Stimulated activated CD8-positive, alpha-beta memory T cell treated with anti-CD3 and anti-CD28 coated beads, Interleukin-12 subunit alpha, Interleukin-12 subunit beta, amount 100 ng/mL, for 24 hours (primary cell): ENCODE measurements around the gene CASZ1.

Source experiments
- DNase-seq: peaks from one replicate; pipeline ENCODE4 v3.0.0-alpha.2; 2020; ENCODE audit errors: extremely low read depth

CASZ1 gene

GRCh38 chr1:10599194-10599861 lies 197.1 kb downstream of the CASZ1 start:
- no peak for DNase-seq

DNA sequence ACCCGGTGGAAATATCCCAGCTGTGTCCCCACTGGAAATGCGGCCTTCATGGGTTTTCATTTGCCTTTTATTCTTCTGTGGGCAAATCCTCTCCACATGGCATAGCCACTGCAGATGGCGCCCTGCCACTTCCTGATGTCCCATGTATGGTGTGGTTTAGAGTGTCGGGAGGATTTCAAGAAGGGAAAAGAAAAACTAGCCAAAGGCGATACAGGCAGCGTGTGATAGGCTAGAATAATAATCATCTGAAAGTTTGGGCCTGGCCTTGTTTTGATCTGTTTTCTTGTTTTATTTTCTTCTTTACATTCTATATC lies 198.1 kb downstream of the CASZ1 start:
- no peak for DNase-seq

GRCh38 chr1:10597492-10598388 lies 198.7 kb downstream of the CASZ1 start:
- DNase-seq = no peak

DNA sequence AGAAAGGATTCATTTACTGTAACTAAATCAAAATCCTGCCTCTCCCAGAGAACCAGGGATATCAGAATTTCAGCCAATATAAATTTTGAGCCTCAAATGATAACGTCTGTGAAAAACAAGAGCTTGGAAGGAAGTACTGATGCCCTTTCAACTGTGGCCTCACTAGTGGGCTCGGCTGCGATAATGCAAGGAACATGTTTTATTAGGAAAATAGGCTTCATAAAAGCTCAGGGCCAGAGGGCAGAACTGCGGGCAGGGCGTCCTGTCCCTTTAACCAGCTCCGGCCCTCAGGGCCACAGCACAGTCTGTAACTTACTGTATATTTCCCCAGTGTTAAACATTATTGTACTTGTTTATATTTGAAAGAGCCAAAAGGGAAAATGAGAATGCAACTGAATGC lies 199.7 kb downstream of the CASZ1 start:
- DNase-seq = no peak

DNA sequence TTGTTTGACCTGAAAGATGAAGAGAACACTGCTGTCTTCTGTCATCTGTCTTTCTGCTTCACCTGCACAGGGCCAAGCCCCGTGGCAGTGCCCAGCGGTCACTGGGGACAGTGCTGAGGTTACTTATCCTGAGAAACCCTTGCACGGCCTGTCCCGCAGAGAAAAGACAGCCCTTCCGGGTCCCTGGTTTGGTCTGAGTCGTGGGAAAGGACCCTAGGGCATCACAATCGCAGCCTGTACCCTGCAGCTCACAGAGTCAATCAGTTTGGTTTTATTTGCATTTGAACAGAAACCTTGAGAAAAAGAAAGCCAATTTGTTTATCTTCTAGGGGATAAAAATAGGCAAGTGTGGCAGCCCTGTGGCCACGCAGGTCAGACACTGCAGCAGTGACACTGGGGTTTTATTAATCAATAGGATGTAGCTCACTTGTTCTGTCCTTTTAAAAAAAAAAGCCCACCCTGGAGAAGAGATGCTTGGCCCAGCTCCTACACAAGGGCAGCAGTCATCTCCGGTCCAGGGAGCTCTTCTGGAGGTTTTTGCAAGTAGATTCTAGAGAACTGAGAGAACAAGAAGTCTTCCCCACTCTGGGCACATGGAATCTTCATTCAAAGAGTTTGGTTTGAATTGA lies 201.7 kb downstream of the CASZ1 start:
- DNase-seq = no peak

DNA sequence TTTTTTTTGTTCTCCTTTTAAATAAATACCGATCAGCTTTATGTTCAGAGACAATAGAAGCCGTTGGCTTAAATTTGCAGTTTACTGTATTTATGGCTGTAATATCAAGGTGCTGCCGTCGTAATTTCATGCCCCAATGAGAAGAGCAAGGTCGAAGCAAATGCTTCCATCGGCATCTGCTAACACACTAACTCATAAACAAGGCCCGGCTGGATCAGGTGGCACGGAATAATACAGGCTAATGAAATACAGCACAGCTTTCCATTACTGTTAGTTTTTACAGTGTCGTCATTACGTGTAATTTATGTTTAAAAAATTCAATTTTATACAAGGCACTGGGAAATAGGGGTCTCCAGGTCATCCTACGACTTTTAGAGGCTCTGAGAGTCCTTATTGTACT lies 202.7 kb downstream of the CASZ1 start:
- DNase-seq = no peak

- DNase-seq = no peak
Measured at GRCh38 chr1:10592373-10592772, 204.1 kb downstream of the CASZ1 start.

DNA sequence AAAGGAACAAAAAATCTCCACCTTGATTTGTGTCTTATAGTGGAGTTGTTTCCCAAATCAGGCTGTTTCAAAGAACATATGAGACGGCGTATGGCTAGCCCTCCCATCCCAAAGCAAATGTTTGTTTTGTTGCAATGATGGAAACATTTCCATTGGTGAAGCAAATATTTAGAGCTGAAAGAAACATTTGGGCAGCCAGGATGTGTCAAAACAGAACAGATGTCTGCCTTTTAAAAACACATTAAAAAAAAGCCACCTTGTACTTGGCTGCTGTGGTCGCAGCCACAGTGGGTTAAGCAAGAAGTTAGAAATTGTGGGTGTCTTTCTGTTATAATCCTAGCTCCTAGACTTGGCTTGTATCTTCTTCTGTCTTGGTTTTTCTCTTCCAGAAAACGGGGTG lies 205.4 kb downstream of the CASZ1 start:
- no peak for DNase-seq

DNA sequence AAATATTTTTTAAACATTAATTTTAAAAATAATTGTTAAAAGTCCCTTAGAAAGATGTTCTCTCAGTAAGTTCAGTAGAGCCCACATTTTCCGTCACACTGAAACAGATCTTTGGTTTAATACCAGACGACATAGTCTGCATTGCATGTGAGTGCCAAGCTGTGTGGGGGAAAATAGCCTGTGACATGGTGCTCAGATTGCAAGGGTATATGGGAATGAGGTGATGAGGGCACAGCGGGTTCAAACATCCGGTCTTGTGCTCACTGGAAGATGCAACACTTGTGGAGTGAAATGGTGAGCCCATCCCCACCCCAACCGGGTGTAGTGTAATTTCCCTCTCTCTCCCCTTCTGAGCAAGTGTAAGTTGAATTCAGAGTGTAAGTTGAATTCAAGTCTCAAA lies 207.4 kb downstream of the CASZ1 start:
- no peak for DNase-seq

DNA sequence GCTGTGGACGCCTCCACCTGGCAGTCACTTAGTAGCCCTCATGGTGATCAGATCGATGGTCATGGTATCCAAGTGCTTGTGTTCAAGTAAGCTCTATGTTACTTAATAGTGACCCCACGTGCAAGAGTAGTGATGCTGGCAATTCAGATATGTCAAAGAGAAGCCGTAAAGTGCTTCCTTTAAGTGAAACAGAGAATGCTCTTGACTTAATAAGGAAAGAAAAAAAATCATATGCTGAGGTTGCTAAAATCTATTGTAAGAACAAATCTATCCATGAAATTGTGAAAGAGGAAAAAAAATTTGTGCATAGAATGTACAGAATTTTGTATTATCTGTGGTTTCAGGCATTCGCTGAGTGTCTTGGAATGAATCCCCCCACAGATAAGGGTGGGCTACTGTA lies 207.8 kb downstream of the CASZ1 start:
- no peak for DNase-seq
